AG08396 (cell line): ENCODE results near the gene POR.
A peak's percentile ranks its signal among the peaks of the same experiment; 100 is the strongest.

Experiments
- DNase-seq: peaks from one replicate; pipeline ENCODE4 v3.0.0; 2012; ENCODE audit warnings: low spot score, mixed read lengths

POR gene

GRCh38 chr7:75979759-75980429, 64.9 kb downstream of the POR start:
- no peak for DNase-seq

DNA sequence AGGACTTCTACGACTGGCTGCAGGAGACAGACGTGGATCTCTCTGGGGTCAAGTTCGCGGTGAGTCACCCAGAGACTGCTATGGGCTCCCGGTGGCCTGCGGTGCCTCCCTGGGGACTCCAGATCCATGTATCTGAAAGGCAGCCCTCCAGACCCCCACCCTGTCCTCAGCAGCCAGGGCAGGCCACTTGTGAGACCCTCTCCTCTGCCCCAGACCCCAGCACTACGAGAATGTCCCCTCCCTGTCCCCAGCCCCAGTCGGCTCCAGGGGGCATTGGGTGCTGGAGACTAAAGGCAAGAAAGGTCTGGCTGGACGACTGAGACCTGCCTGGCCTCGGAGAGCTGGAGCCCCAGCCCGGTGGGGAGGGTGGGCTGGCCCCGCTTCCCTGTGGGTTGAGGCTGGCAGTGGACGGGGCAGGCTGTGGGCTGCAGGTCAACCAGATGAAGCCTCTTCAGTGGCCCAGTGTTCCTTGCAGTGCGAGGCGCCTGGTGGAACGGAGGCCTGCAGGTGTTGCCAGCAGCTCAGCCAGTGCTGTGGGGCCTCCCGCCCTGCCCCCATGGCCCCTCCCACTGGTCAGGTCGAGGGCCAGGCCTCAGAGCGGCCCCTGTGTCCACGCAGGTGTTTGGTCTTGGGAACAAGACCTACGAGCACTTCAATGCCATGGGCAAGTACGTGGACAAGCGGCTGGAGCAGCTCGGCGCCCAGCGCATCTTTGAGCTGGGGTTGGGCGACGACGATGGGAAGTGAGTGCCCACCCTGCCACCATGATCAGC, 65.7 kb downstream of the POR start:
- no peak for DNase-seq

GRCh38 chr7:75981203-75981452, 66.2 kb downstream of the POR start:
- no peak for DNase-seq

DNA sequence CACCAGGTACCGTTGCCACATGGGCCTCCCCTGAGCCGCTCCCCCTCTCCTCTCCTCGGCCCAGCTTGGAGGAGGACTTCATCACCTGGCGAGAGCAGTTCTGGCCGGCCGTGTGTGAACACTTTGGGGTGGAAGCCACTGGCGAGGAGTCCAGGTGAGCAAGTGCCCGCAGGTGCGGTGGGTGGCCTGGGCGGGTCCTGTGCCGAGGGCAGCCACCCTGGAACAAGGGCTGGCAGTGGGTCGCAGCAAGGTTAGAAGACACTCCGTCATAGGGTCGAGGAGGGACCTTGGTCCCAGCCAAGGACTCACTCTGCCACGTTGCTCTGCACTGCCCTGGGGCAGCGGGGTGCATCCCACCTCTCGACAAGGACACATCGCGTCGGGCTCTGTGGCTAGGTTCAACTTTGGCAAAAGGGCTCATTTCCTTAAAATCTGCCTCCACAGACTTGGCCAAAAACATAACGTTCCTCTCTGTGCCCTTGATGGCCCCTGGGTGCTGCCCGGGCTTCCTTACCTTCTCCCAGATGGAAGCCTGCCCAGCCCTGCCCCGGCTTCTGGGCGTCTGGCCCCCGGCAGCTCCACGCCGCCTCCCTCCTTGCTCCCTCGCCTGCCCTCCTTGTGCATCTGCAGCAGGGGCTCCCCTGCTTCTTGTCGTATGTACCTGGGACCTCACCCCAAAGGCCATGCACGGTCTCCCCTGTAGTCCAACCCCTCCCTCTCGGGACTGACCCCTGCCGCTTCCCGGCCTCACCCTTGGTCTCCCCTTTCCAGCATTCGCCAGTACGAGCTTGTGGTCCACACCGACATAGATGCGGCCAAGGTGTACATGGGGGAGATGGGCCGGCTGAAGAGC, 66.7 kb downstream of the POR start:
- no peak for DNase-seq

DNA sequence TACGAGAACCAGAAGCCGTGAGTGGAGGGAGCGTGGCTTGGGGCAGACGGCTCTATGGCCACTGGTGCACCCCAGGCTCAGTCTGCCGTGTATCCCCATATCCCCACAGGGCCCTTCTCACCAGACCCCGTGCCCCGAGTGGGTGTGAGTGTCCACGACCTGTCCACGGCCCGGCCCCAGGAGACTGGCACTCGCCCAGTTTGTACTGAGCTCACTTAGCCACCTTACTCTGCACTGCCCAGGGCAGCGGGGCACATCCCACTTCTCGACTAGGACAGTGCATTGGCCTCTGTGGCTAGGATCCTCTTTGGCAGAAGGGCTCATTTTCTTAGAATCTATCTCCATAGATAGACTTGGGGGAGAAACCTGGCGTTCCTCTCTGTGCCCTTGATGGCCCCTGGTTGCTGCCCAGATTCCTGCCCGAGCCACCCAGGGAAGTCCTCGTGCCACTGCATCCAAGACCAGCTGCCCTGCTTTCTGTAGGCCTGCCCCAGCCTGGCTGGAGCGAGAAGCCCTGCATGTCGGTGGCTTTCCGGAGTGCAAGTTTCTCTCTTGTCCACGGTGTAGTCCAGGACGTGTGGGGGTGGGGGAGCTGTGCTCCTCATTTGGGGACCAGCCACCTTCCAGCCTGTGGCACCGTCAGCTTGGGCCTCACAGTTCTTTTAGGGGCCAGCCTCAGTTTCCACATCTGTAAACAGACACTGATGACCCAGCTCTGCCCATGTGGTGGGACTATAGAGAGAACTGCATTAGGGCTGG, 67.5 kb downstream of the POR start:
- no peak for DNase-seq

- DNase-seq, result no peak
Measured at GRCh38 chr7:75983471-75984129, 68.6 kb downstream of the POR start.

- no peak for DNase-seq
Measured at GRCh38 chr7:75984130-75985008, 69.4 kb downstream of the POR start.

DNA sequence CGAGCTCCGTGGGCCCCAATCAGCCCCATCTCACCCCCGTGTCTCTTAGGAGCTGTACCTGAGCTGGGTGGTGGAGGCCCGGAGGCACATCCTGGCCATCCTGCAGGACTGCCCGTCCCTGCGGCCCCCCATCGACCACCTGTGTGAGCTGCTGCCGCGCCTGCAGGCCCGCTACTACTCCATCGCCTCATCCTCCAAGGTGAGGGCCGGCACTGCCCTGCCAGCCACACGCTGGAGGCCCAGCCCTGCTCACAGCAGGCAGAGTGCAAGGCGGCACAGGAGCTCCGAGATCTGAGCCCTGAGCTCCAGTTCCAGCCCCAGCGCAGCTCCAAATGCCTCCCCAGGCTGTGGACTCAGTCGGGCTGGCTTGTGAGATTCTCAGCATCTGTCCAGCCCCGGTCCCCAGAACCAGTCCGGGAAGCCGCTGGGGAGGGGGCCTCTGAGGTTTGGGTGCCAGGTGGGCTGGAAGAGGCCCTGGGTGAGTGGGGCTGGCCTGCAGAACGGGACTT, 70.1 kb downstream of the POR start:
- no peak for DNase-seq

GRCh38 chr7:75985518-75986146, 70.7 kb downstream of the POR start:
- no peak for DNase-seq

- DNase-seq, result no peak
Measured at GRCh38 chr7:75986147-75986781, 71.3 kb downstream of the POR start.

GRCh38 chr7:75987026-75987804, 72.3 kb downstream of the POR start:
- peak; percentile 3 for DNase-seq

DNA sequence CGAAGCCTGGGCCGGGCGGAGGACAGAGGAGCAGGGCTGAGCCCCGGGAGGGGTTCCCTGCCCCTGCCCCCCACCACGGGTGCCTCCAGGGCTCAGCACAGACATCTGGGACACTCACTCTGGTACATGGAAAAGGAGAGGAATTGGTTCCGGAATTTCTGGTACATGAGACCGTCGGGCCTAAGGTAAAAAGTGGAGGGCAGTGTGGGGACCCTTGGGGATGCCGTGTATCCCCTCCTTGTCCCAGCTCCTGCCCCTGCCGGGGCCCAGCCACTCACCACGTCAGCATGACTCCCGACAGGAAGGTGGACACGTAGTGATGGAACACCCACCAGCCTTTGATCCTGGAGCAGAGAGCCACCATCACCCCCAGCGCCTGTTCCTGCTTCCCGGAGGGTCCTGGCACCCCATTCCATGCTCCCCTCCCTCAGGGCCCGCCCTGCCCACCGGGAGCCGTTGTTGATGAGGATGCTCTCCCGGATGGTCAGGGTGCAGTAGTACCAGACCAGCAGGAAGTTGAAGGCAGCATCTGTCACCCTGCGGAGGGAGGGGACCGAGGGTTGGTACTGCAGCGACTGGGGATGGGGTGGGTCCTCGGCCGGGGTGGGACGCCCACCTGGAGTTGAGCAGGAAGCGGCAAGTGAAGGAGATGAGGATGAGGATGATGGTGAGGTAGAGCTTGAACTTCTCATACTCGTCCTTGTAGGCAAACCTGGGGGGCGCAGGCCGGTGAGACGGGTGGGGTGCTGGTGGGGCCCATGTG, 73.0 kb downstream of the POR start:
- peak; percentile 20 for DNase-seq

DNA sequence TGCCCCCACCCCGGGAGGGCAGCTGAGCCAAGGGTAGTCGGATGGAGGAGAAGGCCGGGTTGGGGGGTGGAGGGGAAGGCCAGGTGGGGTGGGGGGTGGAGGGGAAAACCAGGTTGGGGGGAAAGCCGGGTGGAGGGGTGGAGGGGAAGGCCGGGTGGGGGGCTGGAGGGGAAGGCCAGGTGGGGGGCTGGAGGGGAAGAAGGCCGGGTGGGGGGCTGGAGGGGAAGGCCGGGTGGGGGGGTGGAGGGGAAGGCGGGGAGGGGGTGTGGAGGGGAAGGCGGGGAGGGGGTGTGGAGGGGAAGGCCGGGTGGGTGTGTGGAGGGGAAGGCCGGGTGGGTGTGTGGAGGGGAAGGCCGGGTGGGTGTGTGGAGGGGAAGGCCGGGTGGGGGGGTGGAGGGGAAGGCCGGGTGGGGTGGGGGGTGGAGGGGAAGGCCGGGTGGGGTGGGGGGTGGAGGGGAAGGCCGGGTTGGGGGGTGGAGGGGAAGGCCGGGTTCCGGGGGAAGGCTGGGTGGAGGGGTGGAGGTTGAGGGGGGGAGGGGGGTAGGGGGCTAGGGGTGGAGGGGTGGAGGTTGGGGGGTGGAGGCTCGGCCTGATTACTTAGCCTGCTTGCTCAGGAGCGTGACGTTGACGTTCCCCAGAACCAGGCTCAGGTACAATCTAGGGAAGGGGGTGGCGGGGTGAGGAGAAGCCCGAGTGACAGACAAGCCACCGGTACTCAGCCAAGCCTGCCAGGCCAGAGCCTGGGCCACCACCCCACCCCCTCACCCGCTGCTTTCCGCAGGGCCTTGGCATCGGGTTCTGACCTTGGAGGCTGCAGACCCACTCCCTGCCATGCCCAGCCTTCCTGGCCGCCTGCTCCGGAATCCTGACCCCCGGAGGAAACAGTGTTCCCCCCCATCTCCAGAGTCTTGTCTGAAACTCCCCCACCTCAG, 73.9 kb downstream of the POR start:
- no peak for DNase-seq

DNA sequence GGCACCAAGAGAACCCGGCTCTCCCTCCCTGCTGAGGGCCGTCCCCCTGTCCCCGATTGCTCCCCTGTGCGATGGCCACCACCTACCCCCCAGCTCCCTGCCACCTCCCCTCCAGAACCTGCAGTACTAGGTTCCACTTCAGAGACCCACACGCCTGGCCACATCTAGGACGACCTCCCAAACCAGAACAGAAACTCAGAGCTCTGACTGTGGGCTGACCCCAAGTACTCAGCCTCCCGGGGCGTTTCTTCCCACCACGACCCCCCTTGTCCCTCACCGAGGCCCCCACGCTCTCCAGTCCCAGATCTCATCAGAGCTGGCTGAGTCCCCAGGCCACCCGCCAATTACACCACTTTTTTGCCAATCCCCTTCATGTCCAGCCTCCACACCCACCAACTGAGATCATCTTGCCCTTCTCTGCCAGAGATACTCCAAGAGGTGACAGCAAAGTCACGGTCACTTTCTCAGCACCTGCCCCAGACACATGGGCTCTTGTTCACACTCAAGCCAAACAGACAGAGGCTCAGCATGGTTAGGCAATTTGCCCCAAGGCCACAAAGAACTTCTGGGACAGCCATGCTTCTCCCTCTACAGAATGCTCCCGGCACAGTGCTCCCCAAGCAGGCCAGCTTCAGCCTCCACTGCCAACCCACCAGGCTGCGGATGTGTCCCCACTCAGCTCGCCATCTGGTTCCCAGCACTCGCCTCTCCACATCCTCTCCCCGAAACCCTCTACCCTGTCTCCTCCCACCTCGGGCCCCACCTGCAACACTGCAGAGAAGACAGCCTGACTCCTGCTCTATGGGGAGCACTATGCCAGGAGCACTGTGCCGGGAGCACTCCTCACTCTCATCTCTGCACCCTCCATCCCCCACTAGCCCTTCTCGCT, 74.8 kb downstream of the POR start:
- DNase-seq, result peak; percentile 26

DNA sequence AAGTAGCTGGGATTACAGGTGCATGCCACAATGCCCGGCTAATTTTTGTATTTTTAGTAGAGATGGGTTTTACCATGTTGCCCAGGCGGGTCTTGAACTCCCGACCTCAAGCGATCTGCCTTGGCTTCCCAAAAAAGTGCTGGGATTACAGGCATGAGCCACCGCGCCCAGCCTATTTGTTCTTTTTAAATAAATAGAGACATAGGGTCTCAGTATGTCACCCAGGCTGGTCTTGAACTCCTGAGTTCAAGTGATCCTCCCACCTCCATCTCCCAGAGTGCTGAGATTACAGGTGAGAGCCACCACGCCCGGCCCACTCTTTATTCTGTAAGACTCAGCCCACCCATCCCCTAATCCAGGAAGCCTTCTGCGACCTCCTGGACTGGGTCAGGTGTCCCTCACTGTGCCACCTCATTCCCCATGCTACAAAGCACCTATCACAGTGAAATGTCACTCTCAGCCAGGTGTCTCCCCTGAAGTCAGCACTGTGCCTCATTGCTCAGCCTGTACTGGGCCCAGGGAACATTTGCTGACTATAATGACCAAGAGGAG, 76.7 kb downstream of the POR start:
- DNase-seq, result no peak
